GM21825 (cell line): ENCODE results near the gene PMVK.
"Not testable (repeated sequence)": the region's sequence is repeated elsewhere in the genome, so short reads cannot be mapped to it uniquely, and the experiment has no call there.

Experiments
- ATAC-seq: cut with Tn5 transposase; IDR thresholded peaks from one replicate; pipeline ENCODE4 v1.9.1; 2021; ENCODE audit warnings: mild to moderate bottlenecking, moderate library complexity; ENCODE audit not compliant: unreplicated experiment

PMVK gene

GRCh38 chr1:154925335-154926170 is 11.0 kb downstream of the PMVK start:
- ATAC-seq, result no peak

- no peak for ATAC-seq
These were observed 12.8 kb downstream of the PMVK start for GRCh38 chr1:154923695-154924094.

GRCh38 chr1:154913273-154913672 is 23.2 kb downstream of the PMVK start:
- no peak for ATAC-seq

DNA sequence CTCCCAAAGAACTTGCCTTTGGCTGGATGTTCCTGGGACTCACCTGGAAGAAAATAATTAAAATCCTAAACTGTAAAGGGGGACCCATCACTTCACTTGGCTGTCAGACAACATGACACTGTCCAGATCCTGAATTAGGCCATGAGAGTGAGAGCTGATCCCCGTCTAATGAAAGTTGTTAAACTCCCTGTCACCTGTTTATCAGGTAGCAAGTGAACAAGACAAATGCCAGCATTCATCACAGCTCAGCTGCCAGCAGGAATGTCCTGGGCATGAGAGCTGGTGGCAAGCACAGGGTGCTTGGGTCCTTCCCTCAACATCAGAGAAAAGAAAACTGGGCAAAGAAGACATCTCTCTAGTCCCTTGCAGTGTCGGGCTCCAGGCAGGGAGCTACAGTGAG is 23.8 kb downstream of the PMVK start:
- ATAC-seq, result no peak

GRCh38 chr1:154911691-154912550 is 24.6 kb downstream of the PMVK start:
- no peak for ATAC-seq

DNA sequence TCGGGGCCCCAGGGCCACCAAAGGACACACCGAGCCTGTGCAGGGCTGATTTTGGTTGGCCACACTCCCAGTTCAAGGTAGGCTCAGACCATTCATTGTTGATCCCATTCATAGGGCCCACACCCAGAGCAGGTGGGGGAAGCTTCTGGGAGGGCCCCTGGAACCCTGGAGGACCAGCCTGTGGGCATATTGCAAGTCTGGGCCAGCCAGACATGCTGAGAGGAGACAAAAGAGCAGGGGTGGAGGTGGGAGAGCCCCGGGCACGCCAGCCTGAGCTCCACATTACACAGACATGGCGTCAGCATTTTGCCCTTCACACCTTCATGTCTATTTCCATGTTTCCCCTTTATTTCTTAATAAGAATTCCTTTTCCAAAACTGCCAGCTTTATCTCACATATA is 25.7 kb downstream of the PMVK start:
- ATAC-seq, result no peak

DNA sequence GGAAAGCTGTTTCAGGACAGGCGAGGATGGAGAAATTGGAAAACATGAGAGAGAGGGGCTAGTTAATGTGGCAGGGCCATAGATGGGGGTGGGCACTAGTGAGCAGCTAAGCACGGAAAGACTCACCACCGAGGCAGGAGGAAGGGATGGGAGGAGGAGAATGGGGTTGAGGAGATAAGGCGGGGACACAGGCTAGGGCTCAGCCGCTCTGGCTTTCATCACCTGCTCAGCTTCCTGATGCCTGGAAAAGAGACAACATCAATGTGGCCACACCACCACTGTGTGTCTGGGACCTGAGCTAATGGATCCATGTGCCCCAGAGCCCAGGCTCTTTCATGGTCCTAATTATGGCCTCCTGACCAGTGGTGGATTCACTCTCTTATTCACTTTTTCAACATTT is 27.6 kb downstream of the PMVK start:
- ATAC-seq, result no peak

- ATAC-seq, result not testable (repeated sequence)
These were observed 28.4 kb downstream of the PMVK start for GRCh38 chr1:154908129-154908528.

GRCh38 chr1:154906621-154907081 is 29.9 kb downstream of the PMVK start:
- no peak for ATAC-seq

DNA sequence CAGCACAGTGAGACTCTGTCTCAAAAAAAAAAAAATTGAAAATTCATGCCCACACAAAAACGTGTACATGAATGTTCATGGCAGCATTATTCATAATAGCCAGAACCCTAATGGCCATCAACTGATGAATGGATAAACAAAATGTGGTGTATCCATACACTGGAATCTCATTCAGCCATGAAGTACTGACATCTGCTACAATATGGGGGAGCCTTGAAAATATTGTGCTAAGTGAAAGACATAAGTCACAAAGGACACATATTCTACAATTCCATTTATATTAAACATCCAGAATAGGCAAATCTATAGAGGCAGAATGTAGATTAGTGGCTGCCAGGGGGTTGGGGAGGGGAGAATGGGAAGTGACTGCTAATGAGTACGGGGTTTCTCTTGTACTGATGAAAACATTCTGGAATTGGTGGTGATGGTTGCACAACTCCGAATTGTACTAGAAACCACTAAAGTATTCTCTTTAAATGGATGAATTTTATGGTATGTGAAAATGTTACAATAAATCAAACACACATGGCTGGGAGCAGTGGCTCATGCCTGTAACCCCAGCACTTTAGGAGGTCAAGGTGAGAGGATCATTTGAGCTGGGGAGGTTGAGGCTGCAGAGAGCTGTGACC is 33.5 kb downstream of the PMVK start:
- ATAC-seq, result no peak

DNA sequence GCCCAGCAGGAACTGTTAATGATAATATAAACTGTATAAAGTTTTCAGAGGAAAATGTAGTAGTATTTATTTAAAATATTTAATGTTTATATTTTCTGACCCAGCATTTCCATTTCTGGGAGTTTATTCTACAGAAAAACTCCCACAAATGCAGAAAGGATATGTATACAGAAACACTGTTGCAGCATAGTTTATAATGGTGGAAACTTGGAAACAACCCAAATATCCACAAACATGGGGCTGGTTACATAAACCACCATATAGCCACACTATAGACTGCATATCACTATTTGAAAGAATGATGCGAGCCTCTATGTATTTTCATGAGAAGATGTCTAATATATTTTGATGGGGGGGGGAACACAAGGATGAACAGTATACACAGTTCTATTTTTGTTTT is 34.9 kb downstream of the PMVK start:
- ATAC-seq, result no peak

GRCh38 chr1:154899041-154899440 is 37.5 kb downstream of the PMVK start:
- ATAC-seq, result no peak

- ATAC-seq, result no peak
These were observed 39.7 kb downstream of the PMVK start for GRCh38 chr1:154896771-154897286.

GRCh38 chr1:154895798-154896197 is 40.7 kb downstream of the PMVK start:
- no peak for ATAC-seq

DNA sequence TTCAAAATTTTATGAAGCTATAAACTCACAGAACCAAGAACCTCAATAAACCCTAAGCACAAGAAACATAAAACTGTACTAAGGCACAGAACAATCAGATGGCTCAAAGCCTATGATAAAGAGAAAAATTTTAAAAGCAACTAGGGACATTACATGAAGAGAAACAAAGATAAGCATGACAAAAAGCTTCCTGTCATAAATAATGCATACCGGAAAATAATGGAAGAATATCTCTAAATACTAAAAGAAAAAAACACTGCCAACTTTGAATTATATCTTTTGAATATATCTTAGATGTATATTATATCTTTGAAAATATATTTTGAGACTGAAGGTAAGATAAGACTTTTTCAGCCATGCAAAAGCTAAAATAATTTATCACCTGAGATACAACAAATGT is 45.1 kb downstream of the PMVK start:
- no peak for ATAC-seq

GRCh38 chr1:154888757-154889156 is 47.8 kb downstream of the PMVK start:
- no peak for ATAC-seq

DNA sequence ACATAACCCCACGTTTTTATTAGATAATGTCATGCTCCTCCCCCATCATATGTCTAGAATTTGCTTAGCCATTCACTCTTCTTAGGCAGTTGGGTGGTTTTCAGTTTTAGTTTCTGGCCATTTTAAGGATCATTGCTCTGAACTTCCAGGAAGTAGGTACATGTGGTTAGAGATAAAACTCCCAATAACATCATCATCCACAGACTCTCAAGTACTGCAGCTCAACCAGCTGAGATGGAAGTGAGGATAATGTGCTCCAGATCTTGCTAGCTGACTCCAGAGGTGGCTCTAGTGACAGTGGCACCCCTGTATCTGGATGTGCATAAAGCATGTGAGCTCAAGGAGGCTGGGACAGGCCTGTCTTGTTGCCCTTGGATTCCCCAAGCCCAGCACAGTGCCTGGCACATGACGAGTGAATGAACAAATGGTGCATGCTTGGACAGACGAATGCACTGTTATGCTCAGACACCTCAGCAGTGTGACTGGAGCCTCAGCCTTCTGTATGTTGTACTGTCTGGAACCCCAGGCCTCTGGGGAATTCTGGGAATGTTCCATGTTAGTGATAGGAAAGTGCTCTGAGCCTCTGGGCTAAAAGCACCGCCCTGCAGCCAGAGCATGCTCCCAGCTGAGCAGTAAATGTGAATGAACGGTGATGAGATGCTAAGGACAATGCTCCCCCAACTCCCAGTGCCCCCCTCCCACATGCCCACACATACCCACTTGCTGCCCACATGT is 50.1 kb downstream of the PMVK start:
- no peak for ATAC-seq

GRCh38 chr1:154884869-154885701 is 51.4 kb downstream of the PMVK start:
- no peak for ATAC-seq
